Hematopoietic multipotent progenitor cell treated with erythropoietin and hydrocortisone succinate and interleukin-3 and kit ligand, for 17 days (in vitro differentiated cells): Measurements from ENCODE around the gene SLX4.
"Not testable (repeated sequence)": the region's sequence is repeated elsewhere in the genome, so short reads cannot be mapped to it uniquely, and the experiment has no call there.

Source experiments
- DNase-seq: peaks from one replicate; pipeline ENCODE4 v3.0.0-alpha.2; 2015; ENCODE audit warnings: low spot score

SLX4 gene, protein sequence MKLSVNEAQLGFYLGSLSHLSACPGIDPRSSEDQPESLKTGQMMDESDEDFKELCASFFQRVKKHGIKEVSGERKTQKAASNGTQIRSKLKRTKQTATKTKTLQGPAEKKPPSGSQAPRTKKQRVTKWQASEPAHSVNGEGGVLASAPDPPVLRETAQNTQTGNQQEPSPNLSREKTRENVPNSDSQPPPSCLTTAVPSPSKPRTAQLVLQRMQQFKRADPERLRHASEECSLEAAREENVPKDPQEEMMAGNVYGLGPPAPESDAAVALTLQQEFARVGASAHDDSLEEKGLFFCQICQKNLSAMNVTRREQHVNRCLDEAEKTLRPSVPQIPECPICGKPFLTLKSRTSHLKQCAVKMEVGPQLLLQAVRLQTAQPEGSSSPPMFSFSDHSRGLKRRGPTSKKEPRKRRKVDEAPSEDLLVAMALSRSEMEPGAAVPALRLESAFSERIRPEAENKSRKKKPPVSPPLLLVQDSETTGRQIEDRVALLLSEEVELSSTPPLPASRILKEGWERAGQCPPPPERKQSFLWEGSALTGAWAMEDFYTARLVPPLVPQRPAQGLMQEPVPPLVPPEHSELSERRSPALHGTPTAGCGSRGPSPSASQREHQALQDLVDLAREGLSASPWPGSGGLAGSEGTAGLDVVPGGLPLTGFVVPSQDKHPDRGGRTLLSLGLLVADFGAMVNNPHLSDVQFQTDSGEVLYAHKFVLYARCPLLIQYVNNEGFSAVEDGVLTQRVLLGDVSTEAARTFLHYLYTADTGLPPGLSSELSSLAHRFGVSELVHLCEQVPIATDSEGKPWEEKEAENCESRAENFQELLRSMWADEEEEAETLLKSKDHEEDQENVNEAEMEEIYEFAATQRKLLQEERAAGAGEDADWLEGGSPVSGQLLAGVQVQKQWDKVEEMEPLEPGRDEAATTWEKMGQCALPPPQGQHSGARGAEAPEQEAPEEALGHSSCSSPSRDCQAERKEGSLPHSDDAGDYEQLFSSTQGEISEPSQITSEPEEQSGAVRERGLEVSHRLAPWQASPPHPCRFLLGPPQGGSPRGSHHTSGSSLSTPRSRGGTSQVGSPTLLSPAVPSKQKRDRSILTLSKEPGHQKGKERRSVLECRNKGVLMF (N-terminal part only)

DNA sequence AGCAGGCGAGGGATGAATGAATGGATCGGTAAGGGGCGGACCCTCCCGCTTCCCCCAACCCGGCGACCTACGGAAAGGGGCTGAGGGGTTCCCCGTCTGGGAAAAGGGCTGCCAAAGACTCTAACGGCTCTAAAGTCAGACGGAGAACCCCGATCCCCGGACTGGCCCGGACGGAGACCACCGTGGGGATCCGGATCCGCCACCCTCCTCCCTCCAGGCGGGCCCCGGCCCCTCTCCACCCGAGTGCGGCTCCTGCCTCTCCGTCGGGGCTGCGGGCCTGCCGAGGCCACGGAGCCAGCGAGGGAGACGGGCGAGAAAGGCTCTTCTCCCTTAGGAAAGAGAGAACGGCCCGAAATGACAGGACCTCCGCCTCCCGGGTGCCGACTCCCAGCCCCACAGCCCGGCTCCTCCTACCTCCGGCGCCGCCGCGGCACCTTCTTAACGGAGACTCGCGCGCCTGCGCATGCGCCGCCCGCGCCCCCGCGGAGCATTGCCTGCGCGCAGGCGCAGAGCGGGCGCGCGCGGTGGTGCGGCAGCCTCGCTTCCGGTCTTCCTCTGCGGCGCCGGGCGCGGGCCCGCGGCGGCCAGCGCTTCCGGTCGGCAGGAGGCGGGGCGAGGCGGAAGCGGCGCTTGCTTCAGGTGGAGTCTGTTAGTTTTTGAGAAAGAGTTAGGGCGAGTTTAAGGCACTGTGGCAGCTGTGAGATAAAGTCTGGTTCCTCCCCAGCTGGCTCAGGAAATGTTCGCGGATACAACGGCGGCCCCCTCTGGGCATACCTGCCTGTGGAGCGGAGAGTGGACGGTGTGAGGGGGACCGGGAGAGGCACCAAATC is at the start of gene SLX4:
Gene SLX4, minus strand, starts transcription at position 461 of the 830 bp plus-strand sequence. CDS start 2,642 bp downstream, outside the sequence.
- DNase-seq, result peak; percentile 98

DNA sequence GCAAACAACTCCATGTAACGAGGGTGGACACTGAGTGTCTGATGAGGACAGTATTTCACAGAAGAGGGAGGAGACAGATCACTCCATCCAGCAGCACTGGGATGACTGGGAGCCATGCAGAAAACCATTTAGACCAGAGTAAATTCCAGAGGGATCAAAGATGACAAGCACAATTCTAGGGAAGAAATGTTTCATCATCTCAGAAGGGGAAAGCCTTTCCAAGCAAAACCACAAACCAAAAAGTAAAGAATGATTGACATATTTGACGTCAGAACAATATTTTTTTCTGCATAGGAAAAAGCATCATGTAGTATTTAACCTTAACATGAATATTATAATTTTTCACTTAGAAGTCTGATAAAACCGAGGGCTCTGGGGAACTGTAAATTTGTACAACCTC is 47.8 kb upstream of the SLX4 start:
- DNase-seq, result no peak

DNA sequence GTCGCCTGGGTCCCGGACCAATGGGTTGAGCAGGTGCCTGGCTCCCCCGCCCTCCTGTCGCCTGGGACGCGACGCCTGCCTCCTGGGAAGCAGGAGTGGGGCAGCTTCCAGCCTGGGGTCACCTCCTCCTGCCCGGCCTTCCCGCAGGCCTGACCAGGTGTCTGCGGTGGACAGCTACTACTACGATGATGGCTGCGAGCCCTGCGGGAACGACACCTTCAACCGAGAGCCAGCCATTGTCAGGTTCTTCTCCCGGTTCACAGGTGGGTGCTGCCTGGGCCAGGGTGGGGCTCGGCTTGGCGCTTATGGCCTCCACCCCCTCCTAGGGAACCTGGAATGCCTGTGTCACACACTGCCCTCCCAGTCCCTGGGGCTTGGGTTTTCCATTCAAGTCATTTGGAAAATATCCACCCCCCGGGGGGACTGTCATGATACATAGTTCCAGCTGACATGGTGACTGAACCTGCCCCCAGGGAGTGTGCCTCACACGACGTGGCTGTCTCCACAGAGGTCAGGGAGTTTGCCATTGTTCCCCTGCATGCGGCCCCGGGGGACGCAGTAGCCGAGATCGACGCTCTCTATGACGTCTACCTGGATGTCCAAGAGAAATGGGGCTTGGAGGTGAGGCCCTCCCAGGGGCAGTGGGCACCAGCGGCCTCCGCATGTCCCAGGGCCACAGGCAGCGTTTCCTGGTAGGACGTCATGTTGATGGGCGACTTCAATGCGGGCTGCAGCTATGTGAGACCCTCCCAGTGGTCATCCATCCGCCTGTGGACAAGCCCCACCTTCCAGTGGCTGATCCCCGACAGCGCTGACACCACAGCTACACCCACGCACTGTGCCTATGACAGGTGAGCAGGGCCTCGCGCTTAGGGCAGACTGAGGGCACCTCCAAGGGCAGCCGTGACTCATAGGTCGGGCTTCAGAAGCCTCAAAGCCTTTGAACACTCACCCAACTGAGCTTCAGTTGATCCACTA is 45.4 kb upstream of the SLX4 start:
- DNase-seq, result no peak

DNA sequence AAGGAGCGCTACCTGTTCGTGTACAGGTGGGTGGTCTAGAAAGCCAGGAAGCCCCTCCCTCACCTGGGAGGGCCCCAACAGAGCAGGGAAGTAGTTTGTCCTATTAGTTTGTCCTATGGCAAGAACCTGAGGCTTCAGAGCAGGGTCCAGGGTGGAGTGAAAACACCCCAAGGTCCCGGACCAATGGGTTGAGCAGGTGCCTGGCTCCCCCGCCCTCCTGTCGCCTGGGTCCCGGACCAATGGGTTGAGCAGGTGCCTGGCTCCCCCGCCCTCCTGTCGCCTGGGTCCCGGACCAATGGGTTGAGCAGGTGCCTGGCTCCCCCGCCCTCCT is 44.7 kb upstream of the SLX4 start:
- DNase-seq, result not testable (repeated sequence)

- DNase-seq, result no peak
Measured at GRCh38 chr16:3655396-3656159, 44.2 kb upstream of the SLX4 start.

GRCh38 chr16:3655030-3655395 is 43.6 kb upstream of the SLX4 start:
- DNase-seq, result no peak

- DNase-seq, result peak; percentile 79
Measured at GRCh38 chr16:3654249-3654991, 43.0 kb upstream of the SLX4 start, which contains the start of gene DNASE1. DNASE1 (plus strand) TSS chr16:3654691; CDS start chr16:3655374, 683 bp downstream.

DNA sequence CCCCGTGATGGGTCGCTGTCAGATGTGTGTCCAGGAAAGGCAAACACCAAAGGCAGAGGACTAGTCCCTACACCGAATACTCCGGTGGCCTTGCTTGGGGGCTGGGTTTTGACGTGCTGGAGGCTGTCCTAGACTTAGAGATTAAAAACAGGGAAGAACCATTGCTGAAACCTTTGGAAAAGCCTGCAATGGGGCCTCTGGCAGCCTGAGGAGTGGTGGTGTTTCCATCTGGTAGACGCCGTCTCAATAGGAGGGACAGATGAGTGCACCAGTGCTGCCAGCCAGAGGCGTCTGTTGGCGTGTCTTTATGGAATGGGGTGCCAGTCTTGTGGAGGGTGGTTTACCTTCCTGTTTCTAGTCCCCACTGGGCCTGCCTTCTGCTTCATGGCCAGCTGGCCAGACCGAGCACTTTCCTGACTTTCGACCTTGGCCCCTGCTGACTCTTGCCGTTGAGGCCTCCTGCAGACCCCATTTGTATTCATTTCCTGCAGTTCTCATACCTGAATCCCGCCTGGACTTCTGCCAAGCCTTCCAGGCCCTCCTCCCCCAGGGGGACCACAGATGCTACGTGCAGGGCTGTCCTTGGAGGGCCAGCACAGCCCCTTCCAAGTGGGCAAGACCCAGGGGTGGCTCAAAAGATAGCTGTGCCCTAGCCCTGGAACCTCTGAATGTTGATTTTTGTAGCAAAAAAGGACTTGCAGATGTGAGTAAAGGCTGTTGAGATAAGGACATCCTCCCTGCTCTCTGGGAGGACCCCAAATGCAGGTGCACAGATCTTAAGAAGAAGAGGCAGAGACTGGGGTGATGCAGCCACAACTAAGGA is 41.2 kb upstream of the SLX4 start:
- no peak for DNase-seq

GRCh38 chr16:3651461-3652372 is 40.3 kb upstream of the SLX4 start:
- DNase-seq, result no peak

DNA sequence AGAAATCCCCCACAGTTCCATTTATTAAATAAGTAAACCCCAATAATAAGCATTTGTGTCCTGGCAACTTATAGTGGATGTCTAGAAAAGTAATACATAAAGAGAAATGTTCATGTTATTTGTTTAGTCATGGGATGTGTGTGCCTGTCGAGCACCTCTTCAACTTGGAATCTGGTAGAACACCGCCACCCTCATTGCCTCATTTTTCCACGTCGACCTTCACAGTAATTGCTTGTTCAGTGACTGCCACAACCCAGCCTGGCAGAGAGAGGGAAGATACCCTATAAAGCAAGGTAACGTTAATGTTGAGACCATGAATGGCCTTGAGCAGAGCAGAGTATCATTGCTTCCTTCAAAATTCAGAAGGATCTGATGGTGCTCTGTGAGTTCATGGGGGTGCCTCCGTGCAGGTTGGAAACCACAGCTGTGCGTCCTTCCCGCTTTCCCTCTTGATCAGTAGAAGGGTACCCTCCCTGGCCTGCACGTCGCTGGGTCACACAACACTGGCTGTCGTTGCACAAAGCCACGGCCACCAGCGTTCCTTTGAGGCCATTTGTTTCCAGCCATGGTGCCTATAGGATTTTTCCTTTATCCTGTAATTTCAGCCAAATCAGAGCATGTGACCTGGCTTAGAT is 39.3 kb upstream of the SLX4 start:
- no peak for DNase-seq

GRCh38 chr16:3646348-3646920 is 35.0 kb upstream of the SLX4 start:
- no peak for DNase-seq

- DNase-seq, result no peak
Measured at GRCh38 chr16:3645504-3646347, 34.3 kb upstream of the SLX4 start.

- no peak for DNase-seq
Measured at GRCh38 chr16:3645108-3645503, 33.7 kb upstream of the SLX4 start.

DNA sequence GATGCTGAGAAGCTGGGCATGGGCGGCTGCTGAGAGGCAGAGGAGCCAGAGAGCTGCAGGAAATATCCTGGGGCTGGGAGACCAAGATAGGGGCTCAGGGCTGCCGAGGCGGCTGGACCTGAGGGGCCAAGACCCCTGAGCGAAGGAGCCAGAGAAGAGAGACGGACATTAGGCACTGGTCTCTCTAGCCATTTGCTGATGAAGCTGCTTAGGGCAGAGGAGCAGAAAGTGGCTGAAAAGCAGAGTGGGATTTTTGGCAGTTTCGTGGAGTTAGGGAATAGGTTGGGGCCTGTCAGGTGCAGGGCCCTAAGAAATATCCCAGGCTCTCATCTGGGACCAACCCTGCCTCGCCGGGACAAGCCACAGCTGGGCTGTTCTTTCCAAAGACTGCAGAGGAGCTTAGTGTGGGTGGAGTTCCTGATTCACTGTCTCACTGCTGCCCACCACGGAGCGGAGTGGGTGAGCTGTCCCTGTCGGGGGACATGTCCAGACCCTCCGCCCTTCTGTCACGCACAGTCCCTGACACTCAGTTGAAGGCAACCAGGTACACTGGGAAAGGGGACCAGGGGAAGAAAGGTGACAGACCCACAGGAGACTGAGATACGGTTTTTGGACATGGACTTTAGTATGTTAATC is 31.8 kb upstream of the SLX4 start:
- DNase-seq, result no peak
